GM23338 (cell line): ENCODE results near the gene SYNPO2L. TPM values are rescaled to one million over a fixed set of nuclear protein-coding genes. Genes with fewer than 3 reads are reported as not detected.
A peak's percentile ranks its signal among the peaks of the same experiment; 100 is the strongest.

Experiments
- ATAC-seq: fragments of 200-7000 bp; cut with Tn5 transposase; 3 replicates; pipeline ENCODE4 v1.9.1; 2020
- DNase-seq: peaks from one replicate; pipeline ENCODE4 v3.0.0-alpha.2; 2015; ENCODE audit warnings: low spot score
- H2AFZ ChIP-seq: fragments of 200-600 bp; sonication (generic); 2 replicates; pipeline ENCODE4 v1.8.0; 2016; ENCODE audit warnings: antibody characterized with exemption, mild to moderate bottlenecking, moderate library complexity
- H3F3A ChIP-seq: fragments of 200-600 bp; sonication (generic); replicated peaks from 2 replicates; pipeline ENCODE4 v1.8.0; 2017; ENCODE audit warnings: antibody characterized with exemption, mixed run types, low read depth
- H3K27ac ChIP-seq: fragments of 200-600 bp; sonication (generic); 2 replicates; pipeline ENCODE4 v1.6.1; 2016; ENCODE audit warnings: low read depth
- H3K27me3 ChIP-seq: fragments of 200-600 bp; sonication (generic); 2 replicates; pipeline ENCODE4 v1.8.0; 2016; ENCODE audit warnings: mild to moderate bottlenecking, mixed run types, moderate library complexity; ENCODE audit not compliant: insufficient read depth
- H3K36me3 ChIP-seq: fragments of 200-600 bp; sonication (generic); 2 replicates; pipeline ENCODE4 v1.8.0; 2016; ENCODE audit warnings: mild to moderate bottlenecking; ENCODE audit not compliant: insufficient read depth
- H3K4me1 ChIP-seq: fragments of 200-600 bp; sonication (generic); 2 replicates; pipeline ENCODE4 v1.8.0; 2016; ENCODE audit warnings: mild to moderate bottlenecking, moderate library complexity; ENCODE audit not compliant: insufficient read depth
- H3K4me2 ChIP-seq: fragments of 200-600 bp; sonication (generic); 2 replicates; pipeline ENCODE4 v1.7.1; 2017; ENCODE audit warnings: mixed run types
- H3K4me3 ChIP-seq: fragments of 200-600 bp; sonication (generic); 2 replicates; pipeline ENCODE4 v1.6.1; 2016; ENCODE audit warnings: mixed run types
- H3K79me2 ChIP-seq: fragments of 200-600 bp; sonication (generic); replicated peaks from 2 replicates; pipeline ENCODE4 v1.8.0; 2017; ENCODE audit warnings: mild to moderate bottlenecking; ENCODE audit not compliant: insufficient read depth
- H3K9me2 ChIP-seq: fragments of 200-600 bp; sonication (generic); 2 replicates; pipeline ENCODE4 v1.8.0; 2017; ENCODE audit not compliant: insufficient read depth
- H4K20me1 ChIP-seq: fragments of 200-600 bp; sonication (generic); replicated peaks from 2 replicates; pipeline ENCODE4 v1.8.0; 2017; ENCODE audit warnings: mild to moderate bottlenecking; ENCODE audit not compliant: insufficient read depth
- H3K27ac Mint-ChIP-seq: 2 replicates; pipeline ENCODE4 v1.8.0; 2020; ENCODE audit warnings: inconsistent platforms, mild to moderate bottlenecking, moderate library complexity, mixed read lengths
- H3K27me3 Mint-ChIP-seq: 3 replicates; pipeline ENCODE4 v1.8.0; 2022; ENCODE audit warnings: low read depth, mild to moderate bottlenecking, moderate library complexity, mixed read lengths, inconsistent platforms; ENCODE audit not compliant: insufficient read depth, poor library complexity
- H3K36me3 Mint-ChIP-seq: 3 replicates; pipeline ENCODE4 v1.8.0; 2021; ENCODE audit warnings: low read depth, mild to moderate bottlenecking, inconsistent platforms, moderate library complexity, mixed read lengths
- H3K4me1 Mint-ChIP-seq: 3 replicates; pipeline ENCODE4 v1.8.0; 2020; ENCODE audit warnings: mild to moderate bottlenecking, inconsistent platforms, mixed read lengths
- H3K4me3 Mint-ChIP-seq: 3 replicates; pipeline ENCODE4 v1.8.0; 2021; ENCODE audit warnings: moderate library complexity, mild to moderate bottlenecking, inconsistent platforms, mixed read lengths
- H3K9me3 Mint-ChIP-seq: 3 replicates; pipeline ENCODE4 v1.8.0; 2020; ENCODE audit warnings: moderate library complexity, mild to moderate bottlenecking, inconsistent platforms, mixed read lengths
- ZNF462 ChIP-seq: fragments of 250-450 bp; sonication (Bioruptor Pico); IDR thresholded peaks from 2 replicates; pipeline ENCODE4 v1.5.0; 2020; ENCODE audit warnings: mild to moderate bottlenecking, moderate library complexity
- polyA plus RNA-seq: library from polyadenylated mRNA; unstranded; fragments of >200 nt; fragmentation: Nextera tagmentation; extraction: Ambion mirVana; gene quantifications from 2 replicates; pipeline ENCODE4 v1.2.1, GENCODE V29; 2016
- total RNA-seq: library from RNA; depleted of rRNA; stranded (reverse); fragments of >200 nt; shearing (Covaris generic); gene quantifications from 2 replicates; pipeline ENCODE4 v1.2.3, GENCODE V29; 2014
- TF ChIP-seq, protein P1 (sequence below), 2 experiments: fragments of 200-600 bp in 1 of 2; sonication (generic) in 1 of 2; conservative IDR thresholded peaks; 2 replicates each; pipeline versions ENCODE4 v1.5.1 to v1.6.1; 2016 to 2017; ENCODE audit warnings: antibody characterized with exemption in 2 of 2, low read depth in 2 of 2, mild to moderate bottlenecking in 2 of 2, moderate library complexity in 1 of 2

Gene SYNPO2L
- total and polyA plus RNA-seq, 2 experiments from 2014 or later = 0.57 TPM; not detected in 1

- H3K4me1 ChIP-seq = peaks cover 9% of the 10 kb centered on the region
- H4K20me1 ChIP-seq = no peaks in the 10 kb centered on the region; the same call in 1 of the 2 replicates
- H3K9me2 ChIP-seq = no peaks in the 10 kb centered on the region
- H3K27ac ChIP-seq = peak overlapping the region; percentile 83; the same call in 1 of the 2 replicates
- no peak overlapping the region for H3K27ac Mint-ChIP-seq
- H3K4me3 Mint-ChIP-seq = peak overlapping the region; percentile 83
- H3K79me2 ChIP-seq = no peaks in the 10 kb centered on the region
- H3K27me3 ChIP-seq = no peaks in the 10 kb centered on the region
- DNase-seq = peak; percentile 49
- H3F3A ChIP-seq = 0 out of 2 replicates have a peak, but pooled peaks cover 6% of the 10 kb centered on the region
- H3K4me1 Mint-ChIP-seq = peaks cover 25% of the 10 kb centered on the region
- no peaks in the 10 kb centered on the region; the same call in 2 of the 3 replicates for H3K9me3 Mint-ChIP-seq
- peaks cover 11% of the 10 kb centered on the region for H3K27me3 Mint-ChIP-seq
- TF ChIP-seq, protein P1, sequence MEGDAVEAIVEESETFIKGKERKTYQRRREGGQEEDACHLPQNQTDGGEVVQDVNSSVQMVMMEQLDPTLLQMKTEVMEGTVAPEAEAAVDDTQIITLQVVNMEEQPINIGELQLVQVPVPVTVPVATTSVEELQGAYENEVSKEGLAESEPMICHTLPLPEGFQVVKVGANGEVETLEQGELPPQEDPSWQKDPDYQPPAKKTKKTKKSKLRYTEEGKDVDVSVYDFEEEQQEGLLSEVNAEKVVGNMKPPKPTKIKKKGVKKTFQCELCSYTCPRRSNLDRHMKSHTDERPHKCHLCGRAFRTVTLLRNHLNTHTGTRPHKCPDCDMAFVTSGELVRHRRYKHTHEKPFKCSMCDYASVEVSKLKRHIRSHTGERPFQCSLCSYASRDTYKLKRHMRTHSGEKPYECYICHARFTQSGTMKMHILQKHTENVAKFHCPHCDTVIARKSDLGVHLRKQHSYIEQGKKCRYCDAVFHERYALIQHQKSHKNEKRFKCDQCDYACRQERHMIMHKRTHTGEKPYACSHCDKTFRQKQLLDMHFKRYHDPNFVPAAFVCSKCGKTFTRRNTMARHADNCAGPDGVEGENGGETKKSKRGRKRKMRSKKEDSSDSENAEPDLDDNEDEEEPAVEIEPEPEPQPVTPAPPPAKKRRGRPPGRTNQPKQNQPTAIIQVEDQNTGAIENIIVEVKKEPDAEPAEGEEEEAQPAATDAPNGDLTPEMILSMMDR (conservative IDR thresholded peaks at IDR 0.05; ENCODE audit: low read depth in 2 of 2) = peak in 1 of 2 experiments; percentile 29; a peak in 1 of 4 replicates
- no peak for TF ChIP-seq ZNF462 (CRISPR knock-in tag)
- H2AFZ ChIP-seq = peak overlapping the region; percentile 98
- peak overlapping the region; percentile 96 for H3K4me3 ChIP-seq
- H3K4me2 ChIP-seq = peak overlapping the region; percentile 97
- no peaks in the 10 kb centered on the region; the same call in 2 of the 3 replicates for H3K36me3 Mint-ChIP-seq
- ATAC-seq = peak; percentile 23
- no peaks in the 10 kb centered on the region for H3K36me3 ChIP-seq
These were observed 7.8 kb downstream of the SYNPO2L start for GRCh38 chr10:73647875-73648651.
